ENCODE data around the gene ASPG. TPM values are rescaled to one million over a fixed set of nuclear protein-coding genes. Genes with fewer than 3 reads are reported as not detected.

ASPG gene
- total and polyA plus RNA-seq, 2 experiments from 2014 or later, result not detected

- Histone ChIP-seq H3K4me1 (ENCODE audit: insufficient read depth) (no peaks in the 10 kb centered on the region), H3K79me2 (ENCODE audit: insufficient read depth) (no peaks in the 10 kb centered on the region), H3K4me3 (no peak overlapping the region), H2AFZ (no peak overlapping the region), H3K27me3 (replicated peaks; ENCODE audit: insufficient read depth) (peaks cover 8% of the 10 kb centered on the region), H3K9me3 (ENCODE audit: low read depth) (no peaks in the 10 kb centered on the region), H3K9ac (no peak overlapping the region), H3K4me2 (ENCODE audit: unreplicated experiment) (no peak overlapping the region), H3K27ac (no peak overlapping the region), H3K36me3 (ENCODE audit: low read depth) (no peaks in the 10 kb centered on the region), H4K20me1 (ENCODE audit: insufficient read depth) (no peaks in the 10 kb centered on the region), H3K9me2 (ENCODE audit: insufficient read depth) (no peaks in the 10 kb centered on the region), H3F3A (ENCODE audit: insufficient read depth) (no peaks in the 10 kb centered on the region)
- peak; percentile 34 for DNase-seq
- TF ChIP-seq EZH2 (IDR thresholded peaks at IDR 0.05; ENCODE audit: insufficient read depth, poor library complexity, severe bottlenecking), result no peak
- no peak for TF ChIP-seq EZH2phosphoT487 (IDR thresholded peaks at IDR 0.05; ENCODE audit: insufficient read depth, low read depth)
- whole genome bisulfite sequencing, 2 experiments (ENCODE audit: low coverage in 1 of 2, low lambda C conversion rate in 2 of 2, missing lambda C conversion rate in 2 of 2), result 9 to 14% methylated on average over 6 of the region's 6 CpGs
- in situ Hi-C loops (cut with MboI), result no loop called here
These were observed 9.9 kb upstream of the ASPG start for GRCh38 chr14:104075530-104076151.

DNA sequence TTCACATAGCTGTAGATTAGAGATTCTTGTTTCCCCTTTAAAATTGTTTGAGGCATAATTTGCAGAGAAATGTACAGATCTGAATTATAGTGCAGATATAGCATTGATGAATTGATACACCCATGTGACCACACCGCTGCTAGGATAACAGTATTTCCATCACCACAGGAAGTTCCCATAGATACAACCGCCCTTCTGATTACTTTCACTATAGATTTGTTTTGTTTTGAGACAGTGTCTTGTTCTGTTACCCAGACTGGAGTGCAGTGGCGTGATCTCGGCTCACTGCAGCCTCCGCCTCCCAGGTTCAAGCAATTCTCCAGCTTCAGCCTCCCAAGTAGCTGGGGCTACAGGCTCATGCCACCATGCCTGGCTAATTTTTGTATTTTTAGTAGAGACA lies 8.8 kb upstream of the ASPG start:
- in situ Hi-C loops (cut with MboI), result no loop called here
- H3K36me3 ChIP-seq (ENCODE audit: low read depth), result no peaks in the 10 kb centered on the region
- H4K20me1 ChIP-seq (ENCODE audit: insufficient read depth), result no peaks in the 10 kb centered on the region
- no peak overlapping the region for H3K9ac ChIP-seq
- no peaks in the 10 kb centered on the region for H3K79me2 ChIP-seq (ENCODE audit: insufficient read depth)
- no peaks in the 10 kb centered on the region for H3F3A ChIP-seq (ENCODE audit: insufficient read depth)
- WGBS, 2 experiments (ENCODE audit: low coverage in 1 of 2, low lambda C conversion rate in 2 of 2, missing lambda C conversion rate in 2 of 2), result 16 to 24% methylated on average over 5 of the region's 5 CpGs
- H3K27me3 ChIP-seq (replicated peaks; ENCODE audit: insufficient read depth), result peaks cover 8% of the 10 kb centered on the region
- no peak overlapping the region for H3K27ac ChIP-seq
- H3K4me3 ChIP-seq, result no peak overlapping the region
- H3K4me2 ChIP-seq (ENCODE audit: unreplicated experiment), result no peak overlapping the region
- TF ChIP-seq EZH2 (IDR thresholded peaks at IDR 0.05; ENCODE audit: insufficient read depth, poor library complexity, severe bottlenecking), result no peak
- TF ChIP-seq EZH2phosphoT487 (IDR thresholded peaks at IDR 0.05; ENCODE audit: insufficient read depth, low read depth), result no peak
- no peak for DNase-seq
- H3K9me2 ChIP-seq (ENCODE audit: insufficient read depth), result no peaks in the 10 kb centered on the region
- no peaks in the 10 kb centered on the region for H3K4me1 ChIP-seq (ENCODE audit: insufficient read depth)
- H2AFZ ChIP-seq, result no peak overlapping the region
- H3K9me3 ChIP-seq (ENCODE audit: low read depth), result no peaks in the 10 kb centered on the region

- Histone ChIP-seq H3F3A (ENCODE audit: insufficient read depth) (no peaks in the 10 kb centered on the region), H3K9me3 (ENCODE audit: low read depth) (no peaks in the 10 kb centered on the region), H3K27ac (no peak overlapping the region), H3K36me3 (ENCODE audit: low read depth) (no peaks in the 10 kb centered on the region), H3K27me3 (replicated peaks; ENCODE audit: insufficient read depth) (peaks cover 8% of the 10 kb centered on the region), H2AFZ (no peak overlapping the region), H3K79me2 (ENCODE audit: insufficient read depth) (no peaks in the 10 kb centered on the region), H4K20me1 (ENCODE audit: insufficient read depth) (no peaks in the 10 kb centered on the region), H3K4me3 (no peak overlapping the region), H3K9me2 (ENCODE audit: insufficient read depth) (no peaks in the 10 kb centered on the region), H3K4me1 (ENCODE audit: insufficient read depth) (no peaks in the 10 kb centered on the region), H3K9ac (no peak overlapping the region), H3K4me2 (ENCODE audit: unreplicated experiment) (no peak overlapping the region)
- no peak for TF ChIP-seq EZH2 (IDR thresholded peaks at IDR 0.05; ENCODE audit: insufficient read depth, poor library complexity, severe bottlenecking)
- TF ChIP-seq EZH2phosphoT487 (IDR thresholded peaks at IDR 0.05; ENCODE audit: insufficient read depth, low read depth), result no peak
- in situ Hi-C loops (cut with MboI), result no loop called here
- 1 to 2% methylated on average over 7 of the region's 7 CpGs for WGBS, 2 experiments (ENCODE audit: low coverage in 1 of 2, low lambda C conversion rate in 2 of 2, missing lambda C conversion rate in 2 of 2)
- DNase-seq, result peak; percentile 89
These were observed 7.5 kb upstream of the ASPG start for GRCh38 chr14:104078031-104078455.

- no peaks in the 10 kb centered on the region for H3K79me2 ChIP-seq (ENCODE audit: insufficient read depth)
- no peak overlapping the region for H3K9ac ChIP-seq
- in situ Hi-C loops (cut with MboI), result no loop called here
- H4K20me1 ChIP-seq (ENCODE audit: insufficient read depth), result no peaks in the 10 kb centered on the region
- no peak overlapping the region for H3K4me3 ChIP-seq
- no peaks in the 10 kb centered on the region for H3K9me2 ChIP-seq (ENCODE audit: insufficient read depth)
- H3K4me1 ChIP-seq (ENCODE audit: insufficient read depth), result no peaks in the 10 kb centered on the region
- H2AFZ ChIP-seq, result no peak overlapping the region
- no peak for TF ChIP-seq EZH2 (IDR thresholded peaks at IDR 0.05; ENCODE audit: insufficient read depth, poor library complexity, severe bottlenecking)
- no peak overlapping the region for H3K4me2 ChIP-seq (ENCODE audit: unreplicated experiment)
- no peaks in the 10 kb centered on the region for H3K36me3 ChIP-seq (ENCODE audit: low read depth)
- no peak overlapping the region for H3K27ac ChIP-seq
- no peak for DNase-seq
- no peaks in the 10 kb centered on the region for H3K9me3 ChIP-seq (ENCODE audit: low read depth)
- 66 to 67% methylated on average over 23 of the region's 23 CpGs for WGBS, 2 experiments (ENCODE audit: low coverage in 1 of 2, low lambda C conversion rate in 2 of 2, missing lambda C conversion rate in 2 of 2)
- H3K27me3 ChIP-seq (replicated peaks; ENCODE audit: insufficient read depth), result peaks cover 8% of the 10 kb centered on the region; the same call in 1 of the 2 replicates
- no peaks in the 10 kb centered on the region for H3F3A ChIP-seq (ENCODE audit: insufficient read depth)
These were observed 4.9 kb upstream of the ASPG start for GRCh38 chr14:104080376-104081260.

All from GM23248 (cell line).